ENCODE results near the gene SYNJ2. TPM values are rescaled to one million over a fixed set of nuclear protein-coding genes. Genes with fewer than 3 reads are reported as not detected.
A peak's percentile ranks its signal among the peaks of the same experiment; 100 is the strongest.

Gene SYNJ2
- total and polyA plus RNA-seq, 2 of the 4 experiments (the other 2 are of a cell fraction) = 40.8 to 45.2 TPM

GRCh38 chr6:158066136-158066781 is 84.6 kb downstream of the SYNJ2 start:
- ChIA-PET POLR2A (ENCODE audit: unreplicated experiment) (no interaction called here), CTCF (no interaction called here)
- no peak overlapping the region for H2BK15ac ChIP-seq (ENCODE audit: low read depth, low read length)
- H3K9me3 ChIP-seq (ENCODE audit: control insufficient read depth, insufficient read depth, low read length) = no peaks in the 10 kb centered on the region
- H2AFZ ChIP-seq (replicated peaks; ENCODE audit: low read length, poor library complexity) = peak overlapping the region; percentile 5
- H3K4me1 ChIP-seq (ENCODE audit: control insufficient read depth, insufficient read depth, low read length) = peaks cover 17% of the 10 kb centered on the region
- no peak overlapping the region for H3K56ac ChIP-seq (ENCODE audit: extremely low read depth, insufficient read depth, low read length)
- no peak overlapping the region for H2AK5ac ChIP-seq (ENCODE audit: low read depth, low read length)
- dilution Hi-C loops (cut with HindIII; ENCODE audit: low sequenced_read_pairs, unreplicated experiment) = no loop called here
- H3K18ac ChIP-seq (ENCODE audit: low read depth, low read length) = no peak overlapping the region
- WGBS, 2 experiments (ENCODE audit: extremely low coverage in 2 of 2, insufficient read length in 1 of 2) = 91% methylated on average over 13 of the region's 23 CpGs; no CpG with 5 or more reads in 1 of the 2 experiments
- no peak overlapping the region for H2BK5ac ChIP-seq (ENCODE audit: low read depth, low read length, poor library complexity, severe bottlenecking)
- no peak for TF ChIP-seq RAD21 (IDR thresholded peaks at IDR 0.05; ENCODE audit: low read length)
- no peak overlapping the region for H4K5ac ChIP-seq (ENCODE audit: low read depth, low read length)
- no peak overlapping the region for H3K4me3 ChIP-seq (ENCODE audit: insufficient read depth, low read depth, low read length)
- peaks cover 11 to 67% of the 10 kb centered on the region in 2 experiments; a peak in 3 of 4 replicates for H3K79me1 ChIP-seq (ENCODE audit: low read depth in 1 of 2, low read length in 2 of 2)
- peak overlapping the region; percentile 17; the same call in 1 of the 2 replicates for H3K4ac ChIP-seq (ENCODE audit: low read depth, low read length)
- H3K23ac ChIP-seq (ENCODE audit: low read depth, low read length) = 0 out of 2 replicates have a peak overlapping the region, but pooled peaks have one; percentile 33
- no peak overlapping the region for H4K8ac ChIP-seq (ENCODE audit: low read depth in 2 of 2, low read length in 2 of 2)
- peak overlapping the region; percentile 51 for H2BK20ac ChIP-seq (ENCODE audit: low read depth, low read length)
- no peak overlapping the region for H3K14ac ChIP-seq (replicated peaks; ENCODE audit: low read depth, low read length)
- H3K27me3 ChIP-seq (ENCODE audit: control insufficient read depth, insufficient read depth, low read length) = no peaks in the 10 kb centered on the region
- peak overlapping the region; percentile 12 for H2AK9ac ChIP-seq (replicated peaks; ENCODE audit: low read depth, low read length, poor library complexity)
- intact Hi-C loops (cut with micrococcal nuclease) = loop anchor here (10.0 kb wide), 1 partner anchor 751 kb away; no protein-coding TSS in a partner anchor
- no peak overlapping the region for H4K91ac ChIP-seq (ENCODE audit: insufficient read depth, low read depth, low read length)
- peaks cover 69% of the 10 kb centered on the region for H3K36me3 ChIP-seq (ENCODE audit: control insufficient read depth, insufficient read depth, low read length)
- BruUV-seq (replicated peaks) = no TSS peak
- H3K9ac ChIP-seq (ENCODE audit: low read depth, low read length) = no peak overlapping the region
- no peak for DNase-seq
- H4K20me1 ChIP-seq (ENCODE audit: insufficient read depth, low read length) = no peaks in the 10 kb centered on the region
- in situ Hi-C loops (cut with MboI; ENCODE audit: low sequenced_read_pairs) = no loop called here
- no peak overlapping the region for H3K27ac ChIP-seq (ENCODE audit: insufficient read depth, low read length)
- ATAC-seq (ENCODE audit: low read depth) = no peak
- H3K9me1 ChIP-seq (ENCODE audit: insufficient read depth, low read length) = peaks cover 31% of the 10 kb centered on the region
- no peak overlapping the region for H3K4me2 ChIP-seq (ENCODE audit: low read depth, low read length)
- peak overlapping the region; percentile 33; the same call in 1 of the 2 replicates for H2BK120ac ChIP-seq (ENCODE audit: low read depth, low read length)
